Peyer's patch (tissue), 4 donors: ENCODE results near the gene TMEM9B. TPM values are rescaled to one million over a fixed set of nuclear protein-coding genes. Genes with fewer than 3 reads are reported as not detected.
"Not testable (repeated sequence)": the region's sequence is repeated elsewhere in the genome, so short reads cannot be mapped to it uniquely, and the experiment has no call there.

Experiments
- DNase-seq, 3 donors: peaks; one replicate each; pipeline ENCODE4 v3.0.0-alpha.2; 2017 to 2019
- H3K27ac ChIP-seq, 4 donors: fragments of 200-600 bp; sonication (generic); one replicate each; pipeline ENCODE4 v1.5.1; 2016 to 2019
- H3K27me3 ChIP-seq, 2 donors: fragments of 200-600 bp; sonication (generic); one replicate each; pipeline ENCODE4 v1.5.1; 2019
- H3K36me3 ChIP-seq, 3 donors: fragments of 200-600 bp; sonication (generic); one replicate each; pipeline ENCODE4 v1.5.1; 2016 to 2019
- H3K4me1 ChIP-seq, 4 donors: fragments of 200-600 bp; sonication (generic); one replicate each; pipeline ENCODE4 v1.5.1; 2016 to 2019
- H3K4me3 ChIP-seq, 4 donors: fragments of 200-600 bp; sonication (generic); 1 replicate in 3 of 4; 2 replicates in 1 of 4; pipeline ENCODE4 v1.5.1; 2016 to 2019; ENCODE audit warnings: mild to moderate bottlenecking in 1 of 4
- H3K9me3 ChIP-seq, 4 donors: fragments of 200-600 bp; sonication (generic); one replicate each; pipeline ENCODE4 v1.5.1; 2016 to 2019; ENCODE audit warnings: mild to moderate bottlenecking in 1 of 4
- POLR2A ChIP-seq, 2 donors: fragments of 450-650 bp; IDR thresholded peaks; one replicate each; pipeline ENCODE4 v1.5.1; 2017; ENCODE audit warnings: antibody characterized with exemption in 2 of 2, mild to moderate bottlenecking in 2 of 2, moderate library complexity in 2 of 2
- total RNA-seq, 4 donors: library from RNA; depleted of rRNA; stranded (reverse); fragments of >200 nt; gene quantifications; one replicate each; pipeline ENCODE4 v1.1.0, GENCODE V29; 2016
- TF ChIP-seq, protein P1 (sequence below), 6 experiments: fragments of 450-650 bp in 4 of 6; fragments of 200-600 bp in 2 of 6; sonication (generic) in 1 of 6; IDR thresholded peaks; one replicate each; pipeline ENCODE4 v1.5.1; 2017 to 2019; ENCODE audit warnings: antibody characterized with exemption in 6 of 6, mild to moderate bottlenecking in 3 of 6, moderate library complexity in 1 of 6

TMEM9B gene
- total RNA-seq, 4 donors from 2014 or later = 23.1 to 84.2 (median 53.6) TPM

DNA sequence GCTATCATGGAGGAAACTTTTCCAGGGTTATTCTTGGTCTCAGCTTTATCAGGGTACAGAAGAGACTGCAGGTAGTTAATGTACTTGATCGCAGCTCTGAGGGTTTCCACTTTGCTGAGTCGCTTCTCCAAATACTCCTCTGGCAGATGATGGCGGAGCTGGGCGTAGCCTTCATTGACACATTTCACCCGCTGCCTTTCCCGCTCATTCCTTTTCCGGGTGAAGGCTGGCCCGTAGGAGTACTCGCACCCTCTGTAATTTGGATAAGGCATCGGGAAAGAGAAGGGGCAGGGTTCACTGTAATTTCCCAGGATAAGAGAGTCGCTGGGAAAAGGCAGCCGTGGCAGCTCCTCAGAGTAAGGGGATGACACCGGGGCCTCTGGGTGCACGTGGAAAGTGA lies 26.6 kb downstream of the TMEM9B start:
- DNase-seq = no peak
- H3K4me3 ChIP-seq = no peak overlapping the region
- H3K36me3 ChIP-seq = no peaks in the 10 kb centered on the region
- no peaks in the 10 kb centered on the region for H3K9me3 ChIP-seq
- H3K27me3 ChIP-seq = no peaks in the 10 kb centered on the region
- no peaks in the 10 kb centered on the region for H3K4me1 ChIP-seq
- TF ChIP-seq, protein P1, sequence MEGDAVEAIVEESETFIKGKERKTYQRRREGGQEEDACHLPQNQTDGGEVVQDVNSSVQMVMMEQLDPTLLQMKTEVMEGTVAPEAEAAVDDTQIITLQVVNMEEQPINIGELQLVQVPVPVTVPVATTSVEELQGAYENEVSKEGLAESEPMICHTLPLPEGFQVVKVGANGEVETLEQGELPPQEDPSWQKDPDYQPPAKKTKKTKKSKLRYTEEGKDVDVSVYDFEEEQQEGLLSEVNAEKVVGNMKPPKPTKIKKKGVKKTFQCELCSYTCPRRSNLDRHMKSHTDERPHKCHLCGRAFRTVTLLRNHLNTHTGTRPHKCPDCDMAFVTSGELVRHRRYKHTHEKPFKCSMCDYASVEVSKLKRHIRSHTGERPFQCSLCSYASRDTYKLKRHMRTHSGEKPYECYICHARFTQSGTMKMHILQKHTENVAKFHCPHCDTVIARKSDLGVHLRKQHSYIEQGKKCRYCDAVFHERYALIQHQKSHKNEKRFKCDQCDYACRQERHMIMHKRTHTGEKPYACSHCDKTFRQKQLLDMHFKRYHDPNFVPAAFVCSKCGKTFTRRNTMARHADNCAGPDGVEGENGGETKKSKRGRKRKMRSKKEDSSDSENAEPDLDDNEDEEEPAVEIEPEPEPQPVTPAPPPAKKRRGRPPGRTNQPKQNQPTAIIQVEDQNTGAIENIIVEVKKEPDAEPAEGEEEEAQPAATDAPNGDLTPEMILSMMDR (IDR thresholded peaks at IDR 0.05) = no peak
- TF ChIP-seq POLR2A (IDR thresholded peaks at IDR 0.05) = no peak
- no peak overlapping the region for H3K27ac ChIP-seq

DNA sequence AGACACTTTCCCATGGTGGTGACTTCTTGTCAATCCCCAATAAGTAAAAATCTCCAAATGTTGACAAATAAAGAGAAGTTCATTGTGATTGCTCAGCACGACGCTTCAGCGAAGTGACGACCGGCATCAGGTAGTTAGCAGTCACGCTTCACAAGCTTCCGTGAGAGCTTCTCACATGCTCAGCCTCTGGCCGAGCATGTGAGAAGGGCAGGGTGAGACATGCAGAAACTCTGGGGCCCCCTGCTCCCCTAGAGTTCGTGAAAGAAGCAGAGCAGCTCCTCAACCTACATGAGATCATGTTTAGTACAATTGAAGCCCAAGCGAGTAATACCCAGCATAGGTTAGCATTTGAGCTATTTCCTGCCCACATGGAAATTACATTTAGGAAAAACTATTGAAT lies 27.1 kb downstream of the TMEM9B start:
- no peaks in the 10 kb centered on the region for H3K9me3 ChIP-seq
- H3K4me1 ChIP-seq = no peaks in the 10 kb centered on the region
- DNase-seq = no peak
- TF ChIP-seq, protein P1 (IDR thresholded peaks at IDR 0.05) = no peak
- no peak for TF ChIP-seq POLR2A (IDR thresholded peaks at IDR 0.05)
- no peaks in the 10 kb centered on the region for H3K27me3 ChIP-seq
- no peaks in the 10 kb centered on the region for H3K36me3 ChIP-seq
- no peak overlapping the region for H3K4me3 ChIP-seq
- no peak overlapping the region for H3K27ac ChIP-seq

DNA sequence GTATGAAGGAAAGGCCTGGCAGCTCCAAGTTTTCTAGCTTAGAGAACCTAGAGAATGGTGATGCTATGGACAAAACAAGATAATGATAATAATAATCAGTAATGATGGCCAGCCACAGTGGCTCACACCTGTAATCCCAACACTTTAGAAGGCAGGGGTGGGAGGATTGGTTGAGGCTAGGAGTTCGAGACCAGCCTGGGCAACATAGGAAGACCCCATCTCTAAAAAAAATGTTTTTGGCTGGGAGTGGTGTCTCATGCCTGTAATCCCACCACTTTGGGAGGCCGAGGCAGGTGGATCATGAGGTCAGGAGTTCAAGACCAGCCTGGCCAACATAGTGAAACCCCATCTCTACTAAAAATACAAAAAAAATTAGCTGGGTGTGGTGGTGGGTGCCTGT lies 28.5 kb downstream of the TMEM9B start:
- H3K27me3 ChIP-seq, H3K9me3 ChIP-seq, H3K36me3 ChIP-seq, H3K4me1 ChIP-seq, DNase-seq, H3K4me3 ChIP-seq, H3K27ac ChIP-seq: not testable (repeated sequence)

DNA sequence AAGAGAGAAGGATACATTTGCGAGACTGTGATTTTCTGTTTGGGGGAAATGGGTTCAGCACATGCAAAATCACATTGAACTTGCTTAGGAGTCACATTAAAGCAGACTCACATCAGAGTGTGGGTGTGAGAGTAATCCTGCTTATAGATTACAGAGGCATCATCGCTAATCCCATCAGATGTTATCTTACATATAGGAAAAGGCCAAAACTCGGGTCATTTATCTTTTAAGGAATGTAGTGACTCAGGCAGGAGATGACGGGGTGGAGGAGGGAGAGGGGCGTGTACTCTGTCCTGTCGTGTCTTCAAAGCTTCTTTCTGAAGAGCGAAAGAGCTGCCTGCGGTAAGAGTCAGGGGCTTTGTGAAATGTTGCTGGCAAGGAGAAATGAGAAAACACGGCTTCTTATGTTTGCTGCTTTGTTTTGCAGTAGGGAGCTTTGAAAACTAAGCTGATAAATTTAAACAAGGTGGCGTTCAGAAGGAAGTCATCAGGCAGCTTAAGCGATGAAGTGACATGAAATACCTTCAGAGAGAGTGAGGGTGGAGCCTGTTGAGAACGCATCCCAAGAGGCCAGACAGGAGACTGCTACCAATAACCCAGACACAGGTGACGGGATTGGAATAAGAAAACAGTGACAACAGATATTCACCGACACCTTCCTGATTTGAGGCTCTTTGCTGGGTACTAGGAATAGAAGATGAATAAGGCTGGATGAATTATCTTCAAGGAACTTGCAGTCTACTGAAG lies 29.3 kb downstream of the TMEM9B start:
- no peaks in the 10 kb centered on the region for H3K36me3 ChIP-seq
- no peaks in the 10 kb centered on the region for H3K4me1 ChIP-seq
- H3K9me3 ChIP-seq = no peaks in the 10 kb centered on the region
- no peak for DNase-seq
- no peaks in the 10 kb centered on the region for H3K27me3 ChIP-seq
- H3K4me3 ChIP-seq = no peak overlapping the region
- TF ChIP-seq, protein P1 (IDR thresholded peaks at IDR 0.05) = no peak
- no peak for TF ChIP-seq POLR2A (IDR thresholded peaks at IDR 0.05)
- H3K27ac ChIP-seq = no peak overlapping the region

DNA sequence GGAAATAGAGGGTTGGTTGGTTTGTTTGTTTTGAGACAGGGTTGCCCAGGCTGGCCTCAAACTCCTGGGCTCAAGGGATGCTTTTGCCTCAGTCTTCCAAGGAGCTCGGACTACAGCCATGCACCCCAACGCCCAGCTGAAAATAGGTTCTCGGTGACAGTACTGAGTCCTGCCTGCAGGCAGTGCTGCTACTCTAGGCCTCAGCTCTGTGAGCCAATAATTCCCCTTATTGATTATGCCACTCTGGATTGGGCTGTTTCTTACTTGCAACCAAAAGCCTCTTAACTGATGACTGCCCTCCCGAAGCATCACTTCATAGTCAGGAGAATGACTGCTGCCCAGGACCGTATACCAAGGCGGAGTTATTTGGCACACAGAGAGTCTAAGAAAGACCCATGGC lies 30.3 kb downstream of the TMEM9B start:
- Histone ChIP-seq H3K4me3 (no peak overlapping the region), H3K4me1 (no peaks in the 10 kb centered on the region), H3K27me3 (no peaks in the 10 kb centered on the region), H3K36me3 (no peaks in the 10 kb centered on the region), H3K27ac (no peak overlapping the region), H3K9me3 (no peaks in the 10 kb centered on the region)
- DNase-seq = no peak
- no peak for TF ChIP-seq POLR2A (IDR thresholded peaks at IDR 0.05)
- TF ChIP-seq, protein P1 (IDR thresholded peaks at IDR 0.05) = no peak

DNA sequence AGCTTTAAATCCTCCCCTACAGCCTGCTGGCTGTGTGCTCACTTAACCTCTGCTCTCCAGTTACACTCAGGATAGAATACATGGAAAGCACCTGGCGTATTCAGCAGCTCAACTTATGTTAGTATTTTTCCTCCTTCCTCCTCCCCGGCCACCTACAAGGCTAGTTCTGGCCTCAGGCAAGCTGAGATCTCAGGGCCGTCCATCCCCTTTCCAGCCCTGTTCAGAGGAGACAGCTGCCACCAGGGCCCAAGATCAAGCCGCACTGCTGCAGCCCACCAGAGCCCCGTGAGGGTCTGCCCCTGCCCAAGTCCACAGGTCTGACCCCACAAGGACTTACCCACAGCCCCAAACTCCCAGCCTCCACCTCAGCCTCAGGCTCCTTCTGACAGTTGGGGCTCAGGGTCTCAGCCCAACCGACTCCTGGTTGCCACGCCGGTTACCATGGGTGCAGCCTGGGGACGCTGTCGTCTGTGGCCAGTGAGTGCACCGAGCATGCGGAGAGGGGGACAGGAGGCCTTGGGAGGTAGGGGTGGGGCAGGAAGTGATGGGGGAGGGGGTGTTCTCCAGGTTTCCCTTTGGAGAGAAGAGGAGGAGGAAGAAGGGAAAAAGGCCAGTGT lies 31.6 kb downstream of the TMEM9B start, which contains the start of gene C11orf16:
TSS of gene C11orf16 (minus strand) at position 384 of the 617 bp plus-strand sequence. CDS start 639 bp downstream, outside the sequence.
- Histone ChIP-seq H3K9me3 (no peaks in the 10 kb centered on the region), H3K36me3 (no peaks in the 10 kb centered on the region), H3K27ac (no peak within 1 kb of the TSS), H3K4me3 (no peak within 1 kb of the TSS), H3K27me3 (no peaks in the 10 kb centered on the region), H3K4me1 (no peaks in the 10 kb centered on the region)
- DNase-seq = no peak
- no peak for TF ChIP-seq POLR2A (IDR thresholded peaks at IDR 0.05)
- TF ChIP-seq, protein P1 (IDR thresholded peaks at IDR 0.05) = no peak
